K562 (cell line): ENCODE data around the gene PIGT. TPM values are rescaled to one million over a fixed set of nuclear protein-coding genes. Genes with fewer than 3 reads are reported as not detected.

Experiments
- E2F3 ChIP-seq: fragments of 250-450 bp; sonication (Bioruptor Pico); IDR thresholded peaks from 2 replicates; pipeline ENCODE4 v1.4.0; 2020; ENCODE audit warnings: mild to moderate bottlenecking
- ELF1 ChIP-seq: fragments of 200-800 bp; sonication (Bioruptor generic); IDR thresholded peaks from 2 replicates; pipeline ENCODE4 v1.6.1; 2016; ENCODE audit warnings: missing genetic modification characterization, missing compliant biosample characterization
- GATAD2B ChIP-seq: fragments of 450-650 bp; IDR thresholded peaks from 2 replicates; pipeline ENCODE4 v1.6.1; 2017; ENCODE audit warnings: mild to moderate bottlenecking, borderline replicate concordance
- SMAD3 ChIP-seq: fragments of 450-650 bp; formaldehyde crosslinking; conservative IDR thresholded peaks from 2 replicates; pipeline ENCODE4 v1.4.0; 2020; ENCODE audit warnings: mild to moderate bottlenecking
- SRSF1 ChIP-seq: fragments of 200-400 bp; formaldehyde crosslinking; IDR thresholded peaks from 2 replicates; pipeline ENCODE4 v1.6.1; 2017; ENCODE audit warnings: mild to moderate bottlenecking, low read depth, low read length, moderate library complexity
- TEAD4 ChIP-seq, 2 experiments: sonication (generic) in 1 of 2; formaldehyde crosslinking in 1 of 2; IDR thresholded peaks; 2 replicates each; pipeline versions ENCODE4 v1.6.1 to v1.8.0; 2012 to 2022; ENCODE audit warnings: borderline replicate concordance in 1 of 2, inconsistent platforms in 1 of 2, low read length in 1 of 2, mild to moderate bottlenecking in 1 of 2, missing genetic modification reagents in 1 of 2
- ZBTB7A ChIP-seq: IDR thresholded peaks from 2 replicates; pipeline ENCODE4 v1.6.1; 2011; ENCODE audit warnings: low read depth, mild to moderate bottlenecking, low read length, moderate library complexity, borderline replicate concordance; ENCODE audit not compliant: control insufficient read depth
- ZNF830 ChIP-seq: fragments of 250-450 bp; sonication (Bioruptor Pico); IDR thresholded peaks from 2 replicates; pipeline ENCODE4 v1.5.0; 2021; ENCODE audit warnings: mild to moderate bottlenecking
- polyA plus RNA-seq, 8 experiments: library from polyadenylated mRNA; depleted of rRNA in 4 of 8; stranded (reverse) in 5 of 8; unstranded in 3 of 8; fragments of >200 nt; fragmentation: Nextera tagmentation in 2 of 8; fragmentation: Illumina TruSeq in 1 of 8; extraction: Ambion mirVana in 2 of 8; extraction: Trizol in 1 of 8; gene quantifications; 2 replicates each; pipeline versions ENCODE4 v1.2.1 to v1.2.3, GENCODE V29; 2011 to 2014; ENCODE audit warnings: inconsistent platforms in 1 of 8, missing spikeins in 1 of 8
- total RNA-seq, 7 experiments: library from RNA; depleted of rRNA in 6 of 7; stranded (reverse); fragments of >200 nt in 6 of 7; fragmentation: Illumina TruSeq in 2 of 7; extraction: Trizol in 2 of 7; gene quantifications; 2 replicates each; pipeline versions ENCODE4 v1.2.1 to v1.2.3, GENCODE V29; 2011 to 2021; ENCODE audit warnings: low replicate concordance in 1 of 7
- TF ChIP-seq, protein P1 (sequence below): fragments of 450-650 bp; IDR thresholded peaks from 2 replicates; pipeline ENCODE4 v1.6.1; 2017; ENCODE audit warnings: antibody characterized with exemption
- TF ChIP-seq, protein P2 (sequence below): fragments of 450-650 bp; IDR thresholded peaks from 2 replicates; pipeline ENCODE4 v1.6.1; 2018; ENCODE audit not compliant: partially characterized antibody
- TF ChIP-seq, protein P3 (sequence below), 3 experiments: fragments of 200-800 bp in 1 of 3; sonication (Bioruptor generic) in 1 of 3; sonication (generic) in 1 of 3; formaldehyde crosslinking in 1 of 3; IDR thresholded peaks; 2 replicates each; pipeline versions ENCODE4 v1.6.1 to v1.8.0; 2016 to 2022; ENCODE audit warnings: mild to moderate bottlenecking in 2 of 3, missing compliant biosample characterization in 2 of 3, missing genetic modification characterization in 2 of 3, missing genetic modification reagents in 1 of 3
- TF ChIP-seq, protein P4 (sequence below): fragments of 250-450 bp; sonication (Bioruptor Pico); IDR thresholded peaks from 2 replicates; pipeline ENCODE4 v1.5.0; 2021; ENCODE audit warnings: mild to moderate bottlenecking, moderate library complexity
- TF ChIP-seq, protein P5 (sequence below): fragments of 250-450 bp; sonication (Bioruptor Pico); IDR thresholded peaks from 2 replicates; pipeline ENCODE4 v1.9.0; 2021; ENCODE audit warnings: mild to moderate bottlenecking

The PIGT gene
- total and polyA plus RNA-seq, 9 of the 15 experiments (the other 6 are each of a cell fraction or from before 2014, with no cell fraction given) = 14.6 to 108 (median 46.9) TPM

DNA sequence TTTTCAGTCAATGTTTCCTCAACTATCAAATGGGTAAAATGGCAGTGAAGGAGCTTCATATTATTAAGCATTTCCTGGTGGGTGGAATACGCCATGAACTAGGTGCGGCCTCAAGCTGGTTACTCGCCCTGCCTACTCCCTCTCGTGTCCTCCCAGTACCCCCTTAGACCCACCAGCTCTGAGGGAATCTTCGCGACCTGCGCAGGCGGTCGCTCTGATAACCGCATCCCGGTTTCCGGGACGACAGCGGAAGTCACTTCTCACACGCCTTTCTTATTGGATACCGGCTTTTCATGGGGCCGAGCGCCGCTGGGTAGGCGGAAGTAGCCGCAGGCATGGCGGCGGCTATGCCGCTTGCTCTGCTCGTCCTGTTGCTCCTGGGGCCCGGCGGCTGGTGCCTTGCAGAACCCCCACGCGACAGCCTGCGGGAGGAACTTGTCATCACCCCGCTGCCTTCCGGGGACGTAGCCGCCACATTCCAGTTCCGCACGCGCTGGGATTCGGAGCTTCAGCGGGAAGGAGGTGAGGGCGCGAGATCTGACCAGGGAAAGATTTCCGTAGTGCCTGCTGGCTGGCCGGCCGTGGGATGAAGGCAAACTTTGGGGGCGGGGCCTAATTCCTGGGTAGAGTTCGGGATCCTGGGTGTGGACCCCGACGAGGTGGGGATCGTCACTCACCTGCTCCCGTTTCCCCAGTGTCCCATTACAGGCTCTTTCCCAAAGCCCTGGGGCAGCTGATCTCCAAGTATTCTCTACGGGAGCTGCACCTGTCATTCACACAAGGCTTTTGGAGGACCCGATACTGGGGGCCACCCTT is at the start of gene PIGT (continued):
- TF ChIP-seq GATAD2B (peak; percentile 33; the same call in 1 of the 2 replicates), TEAD4 (IDR thresholded peaks at IDR 0.05; ENCODE audit: low read length) (no peak), TEAD4 (CRISPR knock-in tag; IDR thresholded peaks at IDR 0.05; ENCODE audit: borderline replicate concordance) (no peak), SRSF1 (no peak), E2F3 (CRISPR knock-in tag) (no peak), ELF1 (peak; percentile 95), ZNF830 (CRISPR knock-in tag) (no peak), SMAD3 (no peak), ZBTB7A (peak; percentile 87; the same call in 1 of the 2 replicates)
- TF ChIP-seq, protein P1, sequence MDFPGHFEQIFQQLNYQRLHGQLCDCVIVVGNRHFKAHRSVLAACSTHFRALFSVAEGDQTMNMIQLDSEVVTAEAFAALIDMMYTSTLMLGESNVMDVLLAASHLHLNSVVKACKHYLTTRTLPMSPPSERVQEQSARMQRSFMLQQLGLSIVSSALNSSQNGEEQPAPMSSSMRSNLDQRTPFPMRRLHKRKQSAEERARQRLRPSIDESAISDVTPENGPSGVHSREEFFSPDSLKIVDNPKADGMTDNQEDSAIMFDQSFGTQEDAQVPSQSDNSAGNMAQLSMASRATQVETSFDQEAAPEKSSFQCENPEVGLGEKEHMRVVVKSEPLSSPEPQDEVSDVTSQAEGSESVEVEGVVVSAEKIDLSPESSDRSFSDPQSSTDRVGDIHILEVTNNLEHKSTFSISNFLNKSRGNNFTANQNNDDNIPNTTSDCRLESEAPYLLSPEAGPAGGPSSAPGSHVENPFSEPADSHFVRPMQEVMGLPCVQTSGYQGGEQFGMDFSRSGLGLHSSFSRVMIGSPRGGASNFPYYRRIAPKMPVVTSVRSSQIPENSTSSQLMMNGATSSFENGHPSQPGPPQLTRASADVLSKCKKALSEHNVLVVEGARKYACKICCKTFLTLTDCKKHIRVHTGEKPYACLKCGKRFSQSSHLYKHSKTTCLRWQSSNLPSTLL = no peak
- TF ChIP-seq, protein P2, sequence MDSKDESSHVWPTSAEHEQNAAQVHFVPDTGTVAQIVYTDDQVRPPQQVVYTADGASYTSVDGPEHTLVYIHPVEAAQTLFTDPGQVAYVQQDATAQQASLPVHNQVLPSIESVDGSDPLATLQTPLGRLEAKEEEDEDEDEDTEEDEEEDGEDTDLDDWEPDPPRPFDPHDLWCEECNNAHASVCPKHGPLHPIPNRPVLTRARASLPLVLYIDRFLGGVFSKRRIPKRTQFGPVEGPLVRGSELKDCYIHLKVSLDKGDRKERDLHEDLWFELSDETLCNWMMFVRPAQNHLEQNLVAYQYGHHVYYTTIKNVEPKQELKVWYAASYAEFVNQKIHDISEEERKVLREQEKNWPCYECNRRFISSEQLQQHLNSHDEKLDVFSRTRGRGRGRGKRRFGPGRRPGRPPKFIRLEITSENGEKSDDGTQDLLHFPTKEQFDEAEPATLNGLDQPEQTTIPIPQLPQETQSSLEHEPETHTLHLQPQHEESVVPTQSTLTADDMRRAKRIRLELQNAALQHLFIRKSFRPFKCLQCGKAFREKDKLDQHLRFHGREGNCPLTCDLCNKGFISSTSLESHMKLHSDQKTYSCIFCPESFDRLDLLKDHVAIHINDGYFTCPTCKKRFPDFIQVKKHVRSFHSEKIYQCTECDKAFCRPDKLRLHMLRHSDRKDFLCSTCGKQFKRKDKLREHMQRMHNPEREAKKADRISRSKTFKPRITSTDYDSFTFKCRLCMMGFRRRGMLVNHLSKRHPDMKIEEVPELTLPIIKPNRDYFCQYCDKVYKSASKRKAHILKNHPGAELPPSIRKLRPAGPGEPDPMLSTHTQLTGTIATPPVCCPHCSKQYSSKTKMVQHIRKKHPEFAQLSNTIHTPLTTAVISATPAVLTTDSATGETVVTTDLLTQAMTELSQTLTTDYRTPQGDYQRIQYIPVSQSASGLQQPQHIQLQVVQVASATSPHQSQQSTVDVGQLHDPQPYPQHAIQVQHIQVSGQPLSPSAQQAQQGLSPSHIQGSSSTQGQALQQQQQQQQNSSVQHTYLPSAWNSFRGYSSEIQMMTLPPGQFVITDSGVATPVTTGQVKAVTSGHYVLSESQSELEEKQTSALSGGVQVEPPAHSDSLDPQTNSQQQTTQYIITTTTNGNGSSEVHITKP = no peak
- TF ChIP-seq, protein P3, sequence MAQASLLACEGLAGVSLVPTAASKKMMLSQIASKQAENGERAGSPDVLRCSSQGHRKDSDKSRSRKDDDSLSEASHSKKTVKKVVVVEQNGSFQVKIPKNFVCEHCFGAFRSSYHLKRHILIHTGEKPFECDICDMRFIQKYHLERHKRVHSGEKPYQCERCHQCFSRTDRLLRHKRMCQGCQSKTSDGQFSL (CRISPR knock-in tag; IDR thresholded peaks at IDR 0.05) = no peak
- TF ChIP-seq, protein P3 (tag; IDR thresholded peaks at IDR 0.05) = no peak
- TF ChIP-seq, protein P4, sequence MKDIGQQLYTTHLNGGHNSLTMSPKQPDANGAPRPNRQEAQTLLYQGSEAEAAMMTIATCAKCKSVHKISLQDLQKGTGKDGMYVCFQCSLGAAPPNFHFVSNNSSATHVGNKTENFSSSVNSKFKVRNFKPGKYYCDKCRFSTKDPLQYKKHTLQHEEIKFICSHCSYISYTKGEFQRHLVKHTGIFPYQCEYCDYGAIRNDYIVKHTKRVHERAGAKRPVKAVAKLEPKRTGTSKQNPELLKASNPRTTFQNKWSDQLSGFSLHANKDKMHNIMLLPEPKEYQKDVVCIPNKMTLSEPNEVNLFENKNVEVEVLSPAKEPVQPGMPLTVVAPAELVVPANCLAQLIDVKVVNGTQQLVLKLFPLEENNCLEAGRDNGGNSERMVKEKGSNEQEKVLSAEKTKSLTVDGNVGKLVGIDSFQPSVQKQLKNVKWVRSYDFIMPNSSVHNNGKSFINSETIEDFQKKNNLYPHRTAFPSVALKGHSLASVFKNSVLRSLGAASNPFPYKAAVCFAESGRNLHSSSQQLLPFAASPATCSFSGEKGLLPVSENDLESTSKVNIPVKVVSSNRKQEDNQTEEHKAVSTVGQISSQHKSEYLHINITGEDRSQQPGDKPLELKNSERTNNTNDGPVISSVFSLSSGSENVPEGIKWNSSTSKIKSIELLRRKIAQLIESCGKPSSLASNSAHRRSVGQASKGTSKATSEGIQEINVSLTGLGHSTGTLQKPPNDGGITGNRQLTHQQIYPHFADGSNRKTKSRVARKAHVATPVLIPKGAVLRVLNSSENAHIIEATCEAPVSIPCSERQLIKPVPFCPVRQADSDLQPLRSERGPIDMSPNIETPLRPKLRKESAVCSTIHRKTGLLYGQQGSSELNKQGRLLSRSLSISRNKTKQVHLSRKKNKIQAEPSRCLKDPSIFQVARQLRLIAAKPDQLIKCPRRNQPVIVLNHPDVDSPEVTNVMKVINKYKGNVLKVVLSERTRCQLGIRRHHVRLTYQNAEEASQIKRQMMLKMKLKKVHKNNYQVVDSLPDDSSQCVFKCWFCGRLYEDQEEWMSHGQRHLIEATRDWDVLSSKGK (CRISPR knock-in tag) = no peak
- TF ChIP-seq, protein P5, sequence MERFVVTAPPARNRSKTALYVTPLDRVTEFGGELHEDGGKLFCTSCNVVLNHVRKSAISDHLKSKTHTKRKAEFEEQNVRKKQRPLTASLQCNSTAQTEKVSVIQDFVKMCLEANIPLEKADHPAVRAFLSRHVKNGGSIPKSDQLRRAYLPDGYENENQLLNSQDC (CRISPR knock-in tag) = no peak
